ENCODE data around the gene UBXN4.

The UBXN4 gene

GRCh38 chr2:135812907-135813511, 71.4 kb downstream of the UBXN4 start:
- Mint-ChIP-seq H3K4me1 (ENCODE audit: low read depth) (peaks cover 22% of the 10 kb centered on the region), H3K4me3 (no peak overlapping the region), H3K27me3 (no peaks in the 10 kb centered on the region), H3K9me3 (ENCODE audit: low read depth) (no peaks in the 10 kb centered on the region), H3K36me3 (peaks cover 3% of the 10 kb centered on the region), H3K27ac (no peak overlapping the region)

- H3K4me1 Mint-ChIP-seq (ENCODE audit: low read depth) = peaks cover 40% of the 10 kb centered on the region
- peak overlapping the region; percentile 48 for H3K4me3 Mint-ChIP-seq
- H3K27ac Mint-ChIP-seq = peak overlapping the region; percentile 94
Measured at GRCh38 chr2:135815269-135815668, 73.6 kb downstream of the UBXN4 start.

GRCh38 chr2:135817466-135817865, 75.8 kb downstream of the UBXN4 start:
- Mint-ChIP-seq H3K9me3 (ENCODE audit: low read depth) (no peaks in the 10 kb centered on the region), H3K27ac (no peak overlapping the region), H3K4me3 (no peak overlapping the region), H3K27me3 (no peaks in the 10 kb centered on the region), H3K36me3 (peaks cover 5% of the 10 kb centered on the region), H3K4me1 (ENCODE audit: low read depth) (peaks cover 58% of the 10 kb centered on the region)

More at GRCh38 chr2:135815269-135815668, 73.6 kb downstream of the UBXN4 start:
- peaks cover 3% of the 10 kb centered on the region for H3K36me3 Mint-ChIP-seq
- no peaks in the 10 kb centered on the region for H3K27me3 Mint-ChIP-seq
- H3K9me3 Mint-ChIP-seq (ENCODE audit: low read depth) = no peaks in the 10 kb centered on the region

GRCh38 chr2:135817951-135818350, 76.3 kb downstream of the UBXN4 start:
- H3K36me3 Mint-ChIP-seq = peaks cover 9% of the 10 kb centered on the region
- H3K4me3 Mint-ChIP-seq = no peak overlapping the region
- peaks cover under 1% of the 10 kb centered on the region for H3K9me3 Mint-ChIP-seq (ENCODE audit: low read depth)
- H3K27me3 Mint-ChIP-seq = no peaks in the 10 kb centered on the region
- no peak overlapping the region for H3K27ac Mint-ChIP-seq
- peaks cover 62% of the 10 kb centered on the region for H3K4me1 Mint-ChIP-seq (ENCODE audit: low read depth)

- peaks cover 15% of the 10 kb centered on the region for H3K36me3 Mint-ChIP-seq
- H3K4me3 Mint-ChIP-seq = peak overlapping the region; percentile 76
- H3K27me3 Mint-ChIP-seq = no peaks in the 10 kb centered on the region
- H3K9me3 Mint-ChIP-seq (ENCODE audit: low read depth) = peaks cover 5% of the 10 kb centered on the region
- H3K4me1 Mint-ChIP-seq (ENCODE audit: low read depth) = peaks cover 62% of the 10 kb centered on the region
- H3K27ac Mint-ChIP-seq = peak overlapping the region; percentile 95
Measured at GRCh38 chr2:135818937-135819610, 77.4 kb downstream of the UBXN4 start.

- Mint-ChIP-seq H3K4me1 (ENCODE audit: low read depth) (peaks cover 58% of the 10 kb centered on the region), H3K4me3 (peak overlapping the region; percentile 76), H3K27ac (peak overlapping the region; percentile 95), H3K36me3 (peaks cover 15% of the 10 kb centered on the region), H3K27me3 (no peaks in the 10 kb centered on the region), H3K9me3 (ENCODE audit: low read depth) (peaks cover 5% of the 10 kb centered on the region)
Measured at GRCh38 chr2:135820003-135820618, 78.5 kb downstream of the UBXN4 start.

- Mint-ChIP-seq H3K4me1 (ENCODE audit: low read depth) (peaks cover 51% of the 10 kb centered on the region), H3K27me3 (no peaks in the 10 kb centered on the region), H3K9me3 (ENCODE audit: low read depth) (peaks cover 5% of the 10 kb centered on the region), H3K36me3 (peaks cover 15% of the 10 kb centered on the region), H3K27ac (peak overlapping the region; percentile 58), H3K4me3 (peak overlapping the region; percentile 80)
Measured at GRCh38 chr2:135821190-135821589, 79.5 kb downstream of the UBXN4 start.

- no peaks in the 10 kb centered on the region for H3K27me3 Mint-ChIP-seq
- no peak overlapping the region for H3K27ac Mint-ChIP-seq
- H3K36me3 Mint-ChIP-seq = peaks cover 15% of the 10 kb centered on the region
- H3K4me1 Mint-ChIP-seq (ENCODE audit: low read depth) = peaks cover 47% of the 10 kb centered on the region
- peak overlapping the region; percentile 4 for H3K4me3 Mint-ChIP-seq
- H3K9me3 Mint-ChIP-seq (ENCODE audit: low read depth) = peaks cover 5% of the 10 kb centered on the region
Measured at GRCh38 chr2:135822855-135823254, 81.2 kb downstream of the UBXN4 start.

GRCh38 chr2:135825131-135825530, 83.5 kb downstream of the UBXN4 start:
- no peak overlapping the region for H3K27ac Mint-ChIP-seq
- H3K36me3 Mint-ChIP-seq = peaks cover 18% of the 10 kb centered on the region
- H3K27me3 Mint-ChIP-seq = no peaks in the 10 kb centered on the region
- peaks cover 5% of the 10 kb centered on the region for H3K9me3 Mint-ChIP-seq (ENCODE audit: low read depth)
- H3K4me1 Mint-ChIP-seq (ENCODE audit: low read depth) = peaks cover 30% of the 10 kb centered on the region
- no peak overlapping the region for H3K4me3 Mint-ChIP-seq

GRCh38 chr2:135825550-135826176, 84.0 kb downstream of the UBXN4 start:
- Mint-ChIP-seq H3K27ac (peak overlapping the region; percentile 6), H3K9me3 (ENCODE audit: low read depth) (peaks cover 5% of the 10 kb centered on the region), H3K4me3 (no peak overlapping the region), H3K4me1 (ENCODE audit: low read depth) (peaks cover 25% of the 10 kb centered on the region), H3K36me3 (peaks cover 21% of the 10 kb centered on the region), H3K27me3 (no peaks in the 10 kb centered on the region)

- Mint-ChIP-seq H3K27ac (no peak overlapping the region), H3K27me3 (no peaks in the 10 kb centered on the region), H3K4me1 (ENCODE audit: low read depth) (peaks cover 17% of the 10 kb centered on the region), H3K36me3 (peaks cover 25% of the 10 kb centered on the region), H3K4me3 (no peak overlapping the region), H3K9me3 (ENCODE audit: low read depth) (peaks cover 5% of the 10 kb centered on the region)
Measured at GRCh38 chr2:135826544-135826943, 84.9 kb downstream of the UBXN4 start.

- no peak overlapping the region for H3K4me3 Mint-ChIP-seq
- no peaks in the 10 kb centered on the region for H3K9me3 Mint-ChIP-seq (ENCODE audit: low read depth)
- H3K4me1 Mint-ChIP-seq (ENCODE audit: low read depth) = peaks cover 7% of the 10 kb centered on the region
- peaks cover 12% of the 10 kb centered on the region for H3K36me3 Mint-ChIP-seq
- no peaks in the 10 kb centered on the region for H3K27me3 Mint-ChIP-seq
- H3K27ac Mint-ChIP-seq = no peak overlapping the region
Measured at GRCh38 chr2:135829378-135830135, 87.9 kb downstream of the UBXN4 start.

GRCh38 chr2:135831180-135831812, 89.6 kb downstream of the UBXN4 start:
- H3K9me3 Mint-ChIP-seq (ENCODE audit: low read depth) = no peaks in the 10 kb centered on the region
- peaks cover 12% of the 10 kb centered on the region for H3K36me3 Mint-ChIP-seq
- no peak overlapping the region for H3K27ac Mint-ChIP-seq
- peaks cover 5% of the 10 kb centered on the region for H3K4me1 Mint-ChIP-seq (ENCODE audit: low read depth)
- H3K4me3 Mint-ChIP-seq = no peak overlapping the region
- H3K27me3 Mint-ChIP-seq = no peaks in the 10 kb centered on the region

- Mint-ChIP-seq H3K36me3 (peaks cover 12% of the 10 kb centered on the region), H3K27ac (no peak overlapping the region), H3K27me3 (no peaks in the 10 kb centered on the region)
Measured at GRCh38 chr2:135832891-135833290, 91.2 kb downstream of the UBXN4 start.

More at GRCh38 chr2:135832891-135833290, 91.2 kb downstream of the UBXN4 start:
- H3K9me3 Mint-ChIP-seq (ENCODE audit: low read depth) = no peaks in the 10 kb centered on the region
- peaks cover 12% of the 10 kb centered on the region for H3K4me1 Mint-ChIP-seq (ENCODE audit: low read depth)
- H3K4me3 Mint-ChIP-seq = no peak overlapping the region

Data from activated naive CD8-positive, alpha-beta T cell (primary cell).